Cardiac muscle cell (in vitro differentiated cells and primary cell): Measurements from ENCODE around the gene LRRC4C. TPM values are rescaled to one million over a fixed set of nuclear protein-coding genes. Genes with fewer than 3 reads are reported as not detected.

Experiments used
- DNase-seq, 2 donors: peaks; one replicate each; pipeline versions ENCODE4 v3.0.0 to v3.0.0-alpha.2; 2010 to 2017; ENCODE audit warnings: low read depth in 1 of 2, low spot score in 1 of 2
- H3K27ac ChIP-seq: fragments of 200-600 bp; sonication (generic); 2 replicates; pipeline ENCODE4 v1.5.1; 2016
- H3K27me3 ChIP-seq: fragments of 200-600 bp; sonication (generic); 2 replicates; pipeline ENCODE4 v1.6.0; 2016; ENCODE audit warnings: control low read depth
- H3K36me3 ChIP-seq: fragments of 200-600 bp; sonication (generic); 2 replicates; pipeline ENCODE4 v1.5.1; 2016; ENCODE audit warnings: control low read depth
- H3K4me1 ChIP-seq: fragments of 200-600 bp; sonication (generic); 2 replicates; pipeline ENCODE4 v1.8.1; 2017; ENCODE audit warnings: low read depth, mild to moderate bottlenecking, mixed run types
- H3K4me3 ChIP-seq: fragments of 200-600 bp; sonication (generic); 2 replicates; pipeline ENCODE4 v1.5.1; 2016; ENCODE audit warnings: mild to moderate bottlenecking
- H3K9me3 ChIP-seq: fragments of 200-600 bp; sonication (generic); 2 replicates; pipeline ENCODE4 v1.5.1; 2017; ENCODE audit warnings: low read depth, mild to moderate bottlenecking, control low read depth
- polyA plus RNA-seq: library from polyadenylated mRNA; unstranded; fragments of >200 nt; fragmentation: Nextera tagmentation; extraction: Ambion mirVana; gene quantifications from 2 replicates; pipeline ENCODE4 v1.2.1, GENCODE V29; 2016
- total RNA-seq: library from RNA; depleted of rRNA; stranded (reverse); fragments of >200 nt; gene quantifications from 2 replicates; pipeline ENCODE4 v1.2.3, GENCODE V29; 2016
- TF ChIP-seq, protein P1 (sequence below): IDR thresholded peaks from 2 replicates; pipeline ENCODE4 v1.5.1; 2012; ENCODE audit warnings: low read depth, mild to moderate bottlenecking, low read length

Gene LRRC4C
- total and polyA plus RNA-seq, 2 experiments from 2014 or later: 0.66 to 0.77 TPM

GRCh38 chr11:40187295-40187694 lies 1272.2 kb downstream of the LRRC4C start:
- Histone ChIP-seq H3K9me3 (no peaks in the 10 kb centered on the region), H3K27ac (no peak overlapping the region), H3K36me3 (no peaks in the 10 kb centered on the region), H3K27me3 (no peaks in the 10 kb centered on the region), H3K4me3 (no peak overlapping the region), H3K4me1 (peaks cover 40% of the 10 kb centered on the region)
- no peak for DNase-seq
- TF ChIP-seq, protein P1, sequence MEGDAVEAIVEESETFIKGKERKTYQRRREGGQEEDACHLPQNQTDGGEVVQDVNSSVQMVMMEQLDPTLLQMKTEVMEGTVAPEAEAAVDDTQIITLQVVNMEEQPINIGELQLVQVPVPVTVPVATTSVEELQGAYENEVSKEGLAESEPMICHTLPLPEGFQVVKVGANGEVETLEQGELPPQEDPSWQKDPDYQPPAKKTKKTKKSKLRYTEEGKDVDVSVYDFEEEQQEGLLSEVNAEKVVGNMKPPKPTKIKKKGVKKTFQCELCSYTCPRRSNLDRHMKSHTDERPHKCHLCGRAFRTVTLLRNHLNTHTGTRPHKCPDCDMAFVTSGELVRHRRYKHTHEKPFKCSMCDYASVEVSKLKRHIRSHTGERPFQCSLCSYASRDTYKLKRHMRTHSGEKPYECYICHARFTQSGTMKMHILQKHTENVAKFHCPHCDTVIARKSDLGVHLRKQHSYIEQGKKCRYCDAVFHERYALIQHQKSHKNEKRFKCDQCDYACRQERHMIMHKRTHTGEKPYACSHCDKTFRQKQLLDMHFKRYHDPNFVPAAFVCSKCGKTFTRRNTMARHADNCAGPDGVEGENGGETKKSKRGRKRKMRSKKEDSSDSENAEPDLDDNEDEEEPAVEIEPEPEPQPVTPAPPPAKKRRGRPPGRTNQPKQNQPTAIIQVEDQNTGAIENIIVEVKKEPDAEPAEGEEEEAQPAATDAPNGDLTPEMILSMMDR: no peak

DNA sequence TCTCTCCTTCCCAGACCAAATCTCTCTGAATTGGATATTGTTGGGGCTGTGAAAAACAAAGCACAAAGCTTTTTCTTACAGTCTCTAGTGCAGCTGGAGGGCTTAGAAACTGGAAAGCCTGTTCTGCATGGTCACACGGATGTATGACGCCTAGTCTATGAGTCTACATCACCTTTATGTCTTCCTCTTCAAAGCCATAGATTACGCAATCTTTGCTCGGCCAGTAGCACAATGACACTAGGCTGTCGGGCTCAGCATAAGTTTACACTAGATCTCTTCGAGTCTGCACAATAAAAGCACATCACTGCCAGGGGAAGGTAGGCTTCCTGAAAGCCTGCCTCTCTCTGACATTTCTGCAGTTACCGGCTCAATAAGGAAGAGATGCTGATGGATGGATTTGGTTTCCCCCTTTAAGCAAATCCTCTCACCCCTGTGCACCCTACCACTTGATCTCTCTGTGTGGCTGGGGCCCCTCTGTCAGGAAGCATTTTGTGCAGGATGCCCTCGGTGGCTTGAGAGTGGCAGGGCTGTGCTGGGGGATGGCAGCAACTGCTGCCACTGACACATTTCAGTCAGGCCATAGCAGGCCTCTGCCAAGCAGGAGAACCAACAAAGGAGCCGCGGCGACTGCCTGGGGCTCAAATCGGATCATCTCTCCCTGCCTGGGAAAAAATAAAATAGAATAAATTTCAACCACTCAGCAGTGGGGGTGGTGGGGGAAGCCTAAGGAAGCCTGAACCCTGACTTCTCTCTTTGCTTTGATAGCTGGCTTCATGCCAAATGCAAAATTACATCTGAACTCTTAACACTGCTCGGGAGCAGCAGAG lies 1272.8 kb downstream of the LRRC4C start:
- no peak overlapping the region for H3K4me3 ChIP-seq
- TF ChIP-seq, protein P1: no peak
- H3K27me3 ChIP-seq: no peaks in the 10 kb centered on the region
- H3K9me3 ChIP-seq: no peaks in the 10 kb centered on the region
- peak in 1 of 2 donors; percentile 13 for DNase-seq
- H3K4me1 ChIP-seq: peaks cover 40% of the 10 kb centered on the region
- H3K27ac ChIP-seq: no peak overlapping the region
- no peaks in the 10 kb centered on the region for H3K36me3 ChIP-seq

GRCh38 chr11:40185793-40186192 lies 1273.7 kb downstream of the LRRC4C start:
- Histone ChIP-seq H3K9me3 (no peaks in the 10 kb centered on the region), H3K27me3 (no peaks in the 10 kb centered on the region), H3K4me3 (no peak overlapping the region), H3K27ac (no peak overlapping the region), H3K36me3 (no peaks in the 10 kb centered on the region), H3K4me1 (peaks cover 40% of the 10 kb centered on the region)
- no peak for DNase-seq
- TF ChIP-seq, protein P1: no peak

GRCh38 chr11:40183073-40184064 lies 1276.1 kb downstream of the LRRC4C start:
- no peaks in the 10 kb centered on the region for H3K27me3 ChIP-seq
- H3K9me3 ChIP-seq: no peaks in the 10 kb centered on the region
- H3K4me3 ChIP-seq: no peak overlapping the region
- peak in 1 of 2 donors; percentile 10 for DNase-seq
- no peaks in the 10 kb centered on the region for H3K36me3 ChIP-seq
- TF ChIP-seq, protein P1: no peak
- peaks cover 37% of the 10 kb centered on the region for H3K4me1 ChIP-seq
- H3K27ac ChIP-seq: no peak overlapping the region

DNA sequence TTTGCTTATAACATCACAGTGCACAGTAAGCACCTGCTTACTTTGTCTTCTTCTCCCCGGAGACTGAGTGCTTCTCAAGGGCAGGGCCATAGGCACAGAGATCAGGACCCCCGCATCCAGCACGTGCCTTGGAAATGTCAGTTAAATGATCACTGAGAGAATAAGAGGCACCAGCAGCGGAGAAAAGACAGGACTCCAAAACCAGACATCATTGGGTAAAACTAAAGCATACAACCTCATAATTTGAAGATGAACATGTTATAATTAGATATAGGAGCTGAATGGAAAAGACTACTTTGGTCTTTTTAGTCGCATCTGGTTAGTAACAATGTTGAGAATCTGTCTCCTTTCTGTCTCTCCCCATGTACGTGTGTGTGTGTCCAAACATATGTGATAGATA lies 1279.9 kb downstream of the LRRC4C start:
- peaks cover 20% of the 10 kb centered on the region for H3K4me1 ChIP-seq
- H3K27me3 ChIP-seq: no peaks in the 10 kb centered on the region
- H3K27ac ChIP-seq: no peak overlapping the region
- TF ChIP-seq, protein P1: no peak
- H3K4me3 ChIP-seq: no peak overlapping the region
- no peaks in the 10 kb centered on the region for H3K36me3 ChIP-seq
- no peaks in the 10 kb centered on the region for H3K9me3 ChIP-seq
- no peak for DNase-seq
